Naive thymus-derived CD4-positive, alpha-beta T cell (primary cell): ENCODE data around the gene CHCT1. TPM values are rescaled to one million over a fixed set of nuclear protein-coding genes. Genes with fewer than 3 reads are reported as not detected.
"Not testable (repeated sequence)": the region's sequence is repeated elsewhere in the genome, so short reads cannot be mapped to it uniquely, and the experiment has no call there.

ENCODE experiments used
- ATAC-seq: fragments of 150-1000 bp; cut with Tn5 transposase; 2 replicates; pipeline ENCODE4 v1.10.0; 2021; ENCODE audit warnings: mild to moderate bottlenecking, moderate library complexity
- CTCF ChIA-PET: fragments of 350-600 bp; sonication (Branson Sonifier 250); formaldehyde crosslinking; loops from one replicate; lab custom pipeline; 2021; ENCODE audit warnings: antibody characterized with exemption; lab: Charles Lee
- POLR2A ChIA-PET: fragments of 350-600 bp; sonication (Branson Sonifier 250); formaldehyde crosslinking; loops from one replicate; lab custom pipeline; 2021; ENCODE audit warnings: antibody characterized with exemption, inconsistent platforms; lab: Charles Lee
- DNase-seq, 9 donors: peaks; one replicate each; pipeline versions ENCODE4 v3.0.0 to v3.0.0-alpha.2; 2020 to 2022; ENCODE audit warnings: mixed read lengths in 1 of 9
- H3K27ac ChIP-seq: one replicate; pipeline ENCODE4 v1.7.0; 2013; ENCODE audit warnings: mild to moderate bottlenecking, low read depth, low read length, moderate library complexity
- H3K27me3 ChIP-seq, 2 donors: one replicate each; pipeline ENCODE4 v1.7.0; 2013; ENCODE audit warnings: low read length in 2 of 2, mild to moderate bottlenecking in 2 of 2, moderate library complexity in 2 of 2; ENCODE audit not compliant: control insufficient read depth in 2 of 2, insufficient read depth in 2 of 2
- H3K36me3 ChIP-seq, 3 experiments: 1 replicate in 2 of 3; 2 replicates in 1 of 3; pipeline ENCODE4 v1.7.0; 2013; ENCODE audit warnings: low read length in 3 of 3, mild to moderate bottlenecking in 3 of 3, moderate library complexity in 1 of 3; ENCODE audit not compliant: insufficient read depth in 3 of 3, control insufficient read depth in 2 of 3
- H3K4me1 ChIP-seq, 2 donors: one replicate each; pipeline ENCODE4 v1.7.0; 2013; ENCODE audit warnings: low read length in 2 of 2, mild to moderate bottlenecking in 2 of 2, moderate library complexity in 1 of 2; ENCODE audit not compliant: control insufficient read depth in 2 of 2, insufficient read depth in 2 of 2
- H3K4me3 ChIP-seq: 2 replicates; pipeline ENCODE4 v1.7.0; 2013; ENCODE audit warnings: mild to moderate bottlenecking, low read length
- H3K9me3 ChIP-seq, 3 experiments: 1 replicate in 2 of 3; 2 replicates in 1 of 3; pipeline ENCODE4 v1.7.0; 2013; ENCODE audit warnings: low read length in 3 of 3; ENCODE audit not compliant: control insufficient read depth in 2 of 3
- H3K27ac Mint-ChIP-seq, 9 donors: one replicate each; pipeline ENCODE4 v1.8.0; 2020 to 2022; ENCODE audit warnings: mixed read lengths in 9 of 9, mild to moderate bottlenecking in 8 of 9, moderate library complexity in 5 of 9, inconsistent platforms in 2 of 9
- H3K27me3 Mint-ChIP-seq, 5 donors: one replicate each; pipeline ENCODE4 v1.8.0; 2021 to 2022; ENCODE audit warnings: mixed read lengths in 5 of 5, mild to moderate bottlenecking in 1 of 5
- H3K36me3 Mint-ChIP-seq, 5 donors: one replicate each; pipeline ENCODE4 v1.8.0; 2020 to 2022; ENCODE audit warnings: mixed read lengths in 5 of 5, mild to moderate bottlenecking in 3 of 5, inconsistent platforms in 1 of 5
- H3K4me1 Mint-ChIP-seq, 7 donors: one replicate each; pipeline ENCODE4 v1.8.0; 2020 to 2022; ENCODE audit warnings: mixed read lengths in 7 of 7, mild to moderate bottlenecking in 3 of 7, inconsistent platforms in 1 of 7
- H3K4me3 Mint-ChIP-seq, 10 donors: one replicate each; pipeline ENCODE4 v1.8.0; 2020 to 2022; ENCODE audit warnings: mild to moderate bottlenecking in 10 of 10, mixed read lengths in 10 of 10, moderate library complexity in 6 of 10, inconsistent platforms in 2 of 10
- H3K9me3 Mint-ChIP-seq, 11 donors: one replicate each; pipeline ENCODE4 v1.8.0; 2020 to 2022; ENCODE audit warnings: mixed read lengths in 11 of 11, mild to moderate bottlenecking in 4 of 11, inconsistent platforms in 1 of 11, moderate library complexity in 1 of 11
- intact Hi-C, 2 donors: fragments of 100-400 bp; cut with micrococcal nuclease; formaldehyde crosslinking; loops; one replicate each; pipeline ENCODE4 v1.15.1; 2023
- polyA plus RNA-seq, 2 donors: library from polyadenylated mRNA; unstranded; fragments of 300-500 nt; fragmentation: Illumina TruSeq; gene quantifications; one replicate each; pipeline ENCODE4 v1.2.3, GENCODE V29; 2021
- total RNA-seq, 6 experiments: library from RNA in 5 of 6; stranded (reverse) in 5 of 6; gene quantifications; 1 replicate in 5 of 6; 2 replicates in 1 of 6; pipeline ENCODE4 v1.2.3 and lab custom pipeline; 2021 to 2026

CHCT1 gene
- total and polyA plus RNA-seq, 7 experiments from 2014 or later, result not detected

DNA sequence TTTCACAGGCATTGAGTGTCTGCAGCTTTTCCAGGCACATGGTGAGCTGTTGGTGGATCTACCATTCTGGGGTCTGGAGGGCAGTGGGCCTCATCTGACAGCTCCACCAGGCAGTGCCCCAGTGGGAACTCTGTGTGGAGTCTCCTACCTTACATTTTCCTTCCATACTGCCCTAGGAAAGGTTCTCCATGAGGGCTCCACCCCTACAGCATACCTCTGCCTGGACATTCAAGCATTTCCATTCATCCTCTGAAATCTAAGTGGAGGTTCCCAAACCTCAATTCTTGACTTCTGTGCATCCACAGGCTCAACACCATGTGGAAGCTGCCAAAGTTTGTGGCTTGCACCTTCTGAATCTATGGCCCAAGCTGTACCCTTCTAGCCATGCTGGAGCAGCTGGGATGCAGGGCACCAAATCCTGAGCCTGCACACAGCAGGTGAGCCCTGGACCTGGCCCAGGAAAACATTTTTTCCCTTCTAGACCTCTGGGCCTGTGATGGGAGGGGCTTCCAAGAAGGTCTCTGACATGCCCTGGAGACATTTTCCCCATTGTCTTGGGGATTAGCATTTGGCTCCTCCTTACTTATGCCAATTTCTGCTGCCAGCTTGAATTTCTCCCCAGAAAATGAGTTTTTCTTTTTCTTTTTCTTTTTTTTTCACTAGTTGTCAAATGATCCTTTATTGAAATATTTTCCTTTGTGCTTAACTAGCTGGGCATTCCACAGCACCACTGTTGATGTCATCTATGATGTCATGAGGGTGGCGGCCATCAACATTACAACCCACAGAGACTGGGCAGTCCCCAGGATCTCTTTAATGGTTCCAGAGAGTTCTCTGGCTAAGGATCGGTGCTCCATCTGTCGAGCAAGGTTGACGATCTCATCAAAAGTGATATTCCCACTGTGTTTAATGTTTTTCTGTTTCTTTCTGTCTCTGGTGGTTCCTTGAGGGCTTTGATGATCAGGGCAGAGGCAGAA, 11.0 kb downstream of the CHCT1 start:
- H3K4me3 Mint-ChIP-seq, intact Hi-C loops, H3K27me3 ChIP-seq, H3K36me3 Mint-ChIP-seq, H3K4me1 Mint-ChIP-seq, H3K9me3 ChIP-seq, H3K4me1 ChIP-seq, H3K36me3 ChIP-seq, H3K27me3 Mint-ChIP-seq, DNase-seq, H3K27ac ChIP-seq, POLR2A ChIA-PET, ATAC-seq, H3K27ac Mint-ChIP-seq, H3K9me3 Mint-ChIP-seq, H3K4me3 ChIP-seq: not testable (repeated sequence)
- CTCF ChIA-PET, result interaction anchor here (0.6 kb wide), 1 partner anchor 909 kb away, joined by 5 read pairs; no protein-coding TSS in a partner anchor

DNA sequence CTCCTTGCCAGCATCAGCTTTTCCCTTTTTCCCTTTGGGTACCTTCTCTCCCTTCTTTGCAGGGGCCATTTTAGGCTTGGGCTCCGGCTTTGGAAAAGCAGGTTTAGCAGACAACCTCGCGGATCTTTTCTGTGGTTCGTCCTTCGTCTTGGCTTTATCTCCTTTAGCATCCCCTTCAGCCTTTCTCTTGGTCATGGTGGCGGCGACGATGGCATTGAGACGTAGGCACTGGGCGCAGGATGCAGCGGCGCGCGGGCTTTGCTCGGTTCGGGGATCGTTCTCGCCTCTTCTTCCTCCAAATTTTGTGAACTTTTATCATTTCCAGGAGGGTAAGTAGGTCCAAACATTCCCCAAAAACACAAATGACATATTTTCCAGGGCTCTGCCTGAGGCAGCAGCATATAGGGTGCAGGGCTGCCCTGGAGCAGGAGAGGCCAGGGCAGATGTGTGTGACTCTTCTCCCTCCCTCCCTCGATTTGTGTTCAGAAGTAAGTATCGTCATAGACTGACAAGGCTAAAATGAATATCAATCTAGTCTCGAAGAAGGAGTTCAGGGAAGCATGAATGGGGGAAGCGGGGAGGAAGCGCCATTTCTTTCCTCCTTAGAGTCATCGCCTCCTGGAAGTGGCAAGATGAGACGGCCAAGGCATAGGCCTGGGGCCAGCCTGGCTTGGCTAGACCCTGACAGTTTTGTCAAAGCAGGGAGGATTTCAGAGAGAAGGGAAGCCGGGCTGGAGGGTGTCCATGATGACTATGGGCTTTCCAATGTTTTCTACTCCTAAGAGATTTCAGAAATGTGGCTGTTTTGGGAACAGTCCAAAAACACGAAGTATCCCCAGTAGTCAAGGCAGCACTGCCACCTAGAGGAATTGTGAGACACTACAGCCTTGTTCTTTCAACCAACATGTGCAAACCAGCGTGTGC, 13.2 kb downstream of the CHCT1 start:
- no peaks in the 10 kb centered on the region for H3K4me1 ChIP-seq
- Mint-ChIP-seq H3K36me3 (no peaks in the 10 kb centered on the region), H3K4me1 (peaks cover 0 to 4% (median 0%) of the 10 kb centered on the region in 7 donors), H3K27me3 (peaks cover 0 to 7% (median 4%) of the 10 kb centered on the region in 5 donors), H3K9me3 (peaks cover 0 to 2% (median 0%) of the 10 kb centered on the region in 11 donors), H3K4me3 (no peak overlapping the region), H3K27ac (peak overlapping the region in 1 of 9 donors; percentile 29)
- POLR2A ChIA-PET, result interaction anchor here (0.6 kb wide), 1 partner anchor 389 kb away, joined by 4 read pairs; no protein-coding TSS in a partner anchor
- intact Hi-C loops, result loop anchor here (1.0 to 5.0 kb wide), 5 partner anchors 14 to 398 kb away; no protein-coding TSS in a partner anchor
- DNase-seq (peak; percentile 21 to 71 (median 59)), ATAC-seq (peak; percentile 86)
- no peak overlapping the region for H3K27ac ChIP-seq
- CTCF ChIA-PET, result interaction anchor here (0.9 to 1.1 kb wide), 2 partner anchors 17 to 295 kb away, joined by 3 to 4 read pairs; no protein-coding TSS in a partner anchor
- H3K27me3 ChIP-seq, result no peaks in the 10 kb centered on the region
- no peaks in the 10 kb centered on the region for H3K9me3 ChIP-seq
- no peak overlapping the region for H3K4me3 ChIP-seq
- H3K36me3 ChIP-seq, result no peaks in the 10 kb centered on the region

DNA sequence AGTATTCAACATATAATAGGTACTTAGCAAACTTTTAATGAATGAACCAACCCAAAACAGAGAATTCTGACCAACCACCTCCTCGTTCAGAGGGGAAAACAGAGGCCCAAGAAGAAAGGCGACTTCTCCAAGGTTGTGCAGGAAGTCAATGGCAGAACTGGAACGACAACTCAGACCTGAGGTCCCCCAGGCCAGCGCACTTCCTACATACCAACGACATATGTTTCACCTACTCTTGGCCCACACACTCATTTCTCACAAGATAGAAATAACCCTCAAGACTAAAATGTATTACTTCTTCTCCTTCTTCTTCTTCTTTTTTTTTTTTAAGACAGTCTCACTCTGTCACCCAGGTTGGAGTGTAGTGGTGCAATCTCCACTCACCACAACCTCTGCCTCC, 14.4 kb downstream of the CHCT1 start:
- intact Hi-C loops, result loop anchor here (1.0 to 5.0 kb wide), 5 partner anchors 15 to 399 kb away; no protein-coding TSS in a partner anchor
- CTCF ChIA-PET, result interaction anchor here (0.9 kb wide), 1 partner anchor 297 kb away, joined by 4 read pairs; no protein-coding TSS in a partner anchor
- peaks cover 0 to 2% (median 0%) of the 10 kb centered on the region in 11 donors for H3K9me3 Mint-ChIP-seq
- H3K27ac Mint-ChIP-seq, result no peak overlapping the region
- peaks cover 0 to 7% (median 0%) of the 10 kb centered on the region in 5 donors for H3K27me3 Mint-ChIP-seq
- no peak overlapping the region for H3K4me3 Mint-ChIP-seq
- peaks cover 0 to 4% (median 0%) of the 10 kb centered on the region in 7 donors for H3K4me1 Mint-ChIP-seq
- Histone ChIP-seq H3K27ac (no peak overlapping the region), H3K4me1 (no peaks in the 10 kb centered on the region), H3K27me3 (no peaks in the 10 kb centered on the region), H3K4me3 (no peak overlapping the region), H3K36me3 (no peaks in the 10 kb centered on the region), H3K9me3 (no peaks in the 10 kb centered on the region)
- DNase-seq (no peak), ATAC-seq (no peak)
- H3K36me3 Mint-ChIP-seq, result no peaks in the 10 kb centered on the region
- POLR2A ChIA-PET, result interaction anchor here (0.6 kb wide), 1 partner anchor 390 kb away, joined by 4 read pairs; no protein-coding TSS in a partner anchor

DNA sequence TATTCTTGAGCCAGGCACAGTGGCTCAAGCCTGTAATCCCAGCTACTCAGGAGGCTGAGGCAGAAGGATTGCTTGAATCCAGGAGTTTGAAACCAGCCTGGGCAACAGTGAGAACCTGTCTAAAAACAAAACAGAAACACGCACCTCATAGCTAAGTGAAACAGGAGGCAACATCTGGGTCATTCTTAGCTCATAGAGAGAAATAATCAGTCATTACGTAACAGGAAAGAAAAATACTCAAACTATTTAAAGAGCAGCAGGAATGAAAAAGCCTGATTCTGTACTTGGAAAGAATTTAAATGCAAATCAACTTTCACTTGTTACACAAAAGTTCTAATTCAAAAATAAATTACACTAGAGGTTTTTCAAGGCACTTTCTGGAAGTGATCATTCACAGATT, 17.2 kb downstream of the CHCT1 start:
- peaks cover 0 to 5% (median 0%) of the 10 kb centered on the region in 5 donors for H3K27me3 Mint-ChIP-seq
- DNase-seq (no peak), ATAC-seq (no peak)
- POLR2A ChIA-PET, result no interaction called here
- CTCF ChIA-PET, result interaction anchor here (0.5 kb wide), 1 partner anchor 264 kb away, joined by 3 read pairs; no protein-coding TSS in a partner anchor
- H3K4me3 Mint-ChIP-seq, result no peak overlapping the region
- Histone ChIP-seq H3K27ac (no peak overlapping the region), H3K4me1 (no peaks in the 10 kb centered on the region), H3K9me3 (no peaks in the 10 kb centered on the region), H3K27me3 (no peaks in the 10 kb centered on the region), H3K36me3 (no peaks in the 10 kb centered on the region), H3K4me3 (no peak overlapping the region)
- no peaks in the 10 kb centered on the region for H3K36me3 Mint-ChIP-seq
- no peaks in the 10 kb centered on the region for H3K9me3 Mint-ChIP-seq
- intact Hi-C loops, result loop anchor here (5.0 kb wide), 2 partner anchors 207 to 402 kb away; no protein-coding TSS in a partner anchor
- peaks cover 0 to 4% (median 0%) of the 10 kb centered on the region in 7 donors for H3K4me1 Mint-ChIP-seq
- H3K27ac Mint-ChIP-seq, result no peak overlapping the region

DNA sequence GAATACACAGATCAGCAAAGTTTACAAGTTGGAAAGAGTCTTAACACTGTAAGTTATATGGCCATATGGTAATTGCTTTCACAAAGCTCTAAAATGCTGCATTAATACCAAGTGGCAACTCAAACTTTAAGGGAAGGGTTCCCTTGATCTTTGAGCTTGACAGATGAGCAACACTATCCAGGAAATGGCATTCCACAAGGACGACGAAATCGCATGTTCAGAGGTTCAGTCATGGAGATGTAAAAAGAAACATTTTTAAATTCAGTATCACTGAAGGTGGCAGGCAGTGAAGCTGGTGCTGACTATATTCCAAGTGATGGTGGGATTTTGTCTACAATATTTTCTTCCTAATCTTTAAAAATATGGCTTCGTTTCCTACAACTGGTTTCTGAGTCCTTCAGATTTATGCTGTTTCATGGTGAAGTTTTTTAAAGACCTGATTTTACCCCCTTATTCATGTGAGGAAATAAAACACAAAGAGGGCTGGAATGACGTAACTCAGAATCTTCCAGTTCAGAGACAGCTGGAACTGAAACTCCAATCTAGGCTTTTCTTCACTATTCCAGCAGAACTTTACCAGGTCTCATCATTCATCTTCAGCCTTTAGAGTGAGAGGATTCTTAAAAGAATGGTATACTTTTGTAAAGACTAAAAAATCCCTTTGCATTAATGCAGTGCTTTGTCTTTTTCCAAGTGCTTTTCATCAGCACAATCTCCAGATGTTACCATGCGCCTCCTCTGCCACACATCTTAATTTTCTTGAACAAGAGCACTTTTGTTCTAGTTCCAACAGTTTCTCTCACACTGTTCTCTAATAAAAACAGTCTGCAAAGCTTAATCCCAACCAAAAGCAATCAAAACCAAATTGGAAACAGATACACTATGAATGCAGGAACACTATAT, 20.2 kb downstream of the CHCT1 start:
- ChIA-PET CTCF (interaction anchor here (0.6 to 0.8 kb wide), 2 partner anchors 90 to 302 kb away, joined by 3 to 4 read pairs; no protein-coding TSS in a partner anchor), POLR2A (no interaction called here)
- Mint-ChIP-seq H3K4me1 (peaks cover 0 to 4% (median 0%) of the 10 kb centered on the region in 7 donors), H3K27ac (peak overlapping the region in 1 of 9 donors; percentile 21), H3K4me3 (no peak overlapping the region), H3K36me3 (peaks cover 0 to 8% (median 0%) of the 10 kb centered on the region in 5 donors), H3K9me3 (no peaks in the 10 kb centered on the region), H3K27me3 (no peaks in the 10 kb centered on the region)
- Histone ChIP-seq H3K4me3 (no peak overlapping the region), H3K36me3 (peaks cover 0 to 23% (median 17%) of the 10 kb centered on the region in 3 experiments), H3K9me3 (no peaks in the 10 kb centered on the region), H3K4me1 (no peaks in the 10 kb centered on the region), H3K27ac (no peak overlapping the region), H3K27me3 (no peaks in the 10 kb centered on the region)
- intact Hi-C loops, result no loop called here
- ATAC-seq, result no peak
- DNase-seq, result no peak
